Small intestine (tissue), 16 donors: Measurements from ENCODE around the gene RPS16. TPM values are rescaled to one million over a fixed set of nuclear protein-coding genes. Genes with fewer than 3 reads are reported as not detected.

Experiments
- DNase-seq, 2 donors: peaks; one replicate each; pipeline versions ENCODE4 v3.0.0 to v3.0.0-alpha.2; 2013
- FAIRE-seq: peaks from 2 replicates; lab custom pipeline; 2012; peaks lifted over from hg19 to GRCh38; lab: Jason Lieb, UNC
- H3K27ac ChIP-seq, 3 donors: one replicate each; pipeline ENCODE4 v1.5.1; 2013; ENCODE audit warnings: low read length in 2 of 3, mild to moderate bottlenecking in 2 of 3, control low read depth in 1 of 3, inconsistent platforms in 1 of 3, low read depth in 1 of 3, moderate library complexity in 1 of 3
- H3K27me3 ChIP-seq, 3 donors: one replicate each; pipeline ENCODE4 v1.6.1; 2013; ENCODE audit warnings: low read length in 3 of 3, inconsistent platforms in 1 of 3; ENCODE audit not compliant: control insufficient read depth in 3 of 3, insufficient read depth in 3 of 3
- H3K36me3 ChIP-seq, 3 donors: one replicate each; pipeline ENCODE4 v1.6.1; 2013; ENCODE audit warnings: low read length in 3 of 3, inconsistent platforms in 1 of 3, low read depth in 1 of 3, mild to moderate bottlenecking in 1 of 3, moderate library complexity in 1 of 3; ENCODE audit not compliant: control insufficient read depth in 3 of 3, insufficient read depth in 2 of 3
- H3K4me1 ChIP-seq, 3 donors: one replicate each; pipeline ENCODE4 v1.6.1; 2013; ENCODE audit warnings: low read length in 2 of 3, inconsistent platforms in 1 of 3, low read depth in 1 of 3, mild to moderate bottlenecking in 1 of 3, moderate library complexity in 1 of 3; ENCODE audit not compliant: control insufficient read depth in 3 of 3, insufficient read depth in 2 of 3
- H3K4me3 ChIP-seq, 3 donors: one replicate each; pipeline ENCODE4 v1.5.1; 2013; ENCODE audit warnings: low read length in 3 of 3, control low read depth in 1 of 3, inconsistent platforms in 1 of 3, low read depth in 1 of 3, mild to moderate bottlenecking in 1 of 3, moderate library complexity in 1 of 3
- H3K9me3 ChIP-seq, 2 donors: one replicate each; pipeline ENCODE4 v1.6.1; 2013; ENCODE audit warnings: low read depth in 1 of 2, low read length in 1 of 2; ENCODE audit not compliant: control insufficient read depth in 2 of 2, insufficient read depth in 1 of 2
- WGBS, 3 donors: extraction: QIAGEN DNeasy Blood & Tissue Kit; methylation state at CpG; one replicate each; pipeline ENCODE4 v1.1.7; 2013; 5-methylcytosine and 5-hydroxymethylcytosine counted together
- long read RNA-seq, 10 donors: transcript quantifications; one replicate each; lab custom pipeline, GENCODE V29; 2026
- polyA plus RNA-seq, 4 donors: library from polyadenylated mRNA; stranded (reverse) in 3 of 4; unstranded in 1 of 4; fragments of 200-250 nt in 3 of 4; fragments of 120-200 nt in 1 of 4; gene quantifications; one replicate each; pipeline versions ENCODE4 v1.2.1 to v1.2.3, GENCODE V29; 2013
- donor health status: healthy with polysubstance abuse.
- donor health status: control.
- donor health status: control.
- donor health status: Bipolar disorder and iron deficiency.
- donor health status: healthy.

RPS16 gene
- 1,000 to 10,000 TPM; 1,341 to 3,643 (median 2,485) TPM for polyA plus RNA-seq
- long read RNA-seq, donor 1, transcript RPS16-201 (5 exons, 560 nt) = major isoform, 2,499 of 3,427 reads
- long read RNA-seq, donor 1, transcript RPS16-203 (2 exons, 1,035 nt) = minor isoform, 66 of 3,427 reads
- long read RNA-seq, donor 1, transcript RPS16-207 (5 exons, 492 nt) = minor isoform, 56 of 3,427 reads
- long read RNA-seq, donor 1, partial matches to known transcripts = 679 of 3,427 reads
- long read RNA-seq, donor 1, other reads (novel, unspliced or antisense) = 123 of 3,427 reads
- long read RNA-seq, donor 2, transcript RPS16-201 (5 exons, 560 nt) = major isoform, 417 of 561 reads
- long read RNA-seq, donor 2, transcript RPS16-207 (5 exons, 492 nt) = minor isoform, 6 of 561 reads
- long read RNA-seq, donor 2, transcript RPS16-203 (2 exons, 1,035 nt) = minor isoform, 13 of 561 reads
- long read RNA-seq, donor 2, partial matches to known transcripts = 101 of 561 reads
- long read RNA-seq, donor 2, other reads (novel, unspliced or antisense) = 23 of 561 reads
- long read RNA-seq, donor 3, transcript RPS16-207 (5 exons, 492 nt) = minor isoform, 21 of 1,229 reads
- long read RNA-seq, donor 3, transcript RPS16-203 (2 exons, 1,035 nt) = minor isoform, 35 of 1,229 reads
- long read RNA-seq, donor 3, transcript RPS16-201 (5 exons, 560 nt) = major isoform, 793 of 1,229 reads
- long read RNA-seq, donor 3, partial matches to known transcripts = 343 of 1,229 reads
- long read RNA-seq, donor 3, other reads (novel, unspliced or antisense) = 30 of 1,229 reads
- long read RNA-seq, donor 4, transcript RPS16-201 (5 exons, 560 nt) = major isoform, 29 of 37 reads
- long read RNA-seq, donor 4, partial matches to known transcripts = 6 of 37 reads
- long read RNA-seq, donor 4, other reads (novel, unspliced or antisense) = 0 of 37 reads
- long read RNA-seq, donor 5, transcript RPS16-201 (5 exons, 560 nt) = major isoform, 190 of 306 reads
- long read RNA-seq, donor 5, transcript RPS16-203 (2 exons, 1,035 nt) = minor isoform, 8 of 306 reads
- long read RNA-seq, donor 5, partial matches to known transcripts = 105 of 306 reads
- long read RNA-seq, donor 5, other reads (novel, unspliced or antisense) = 0 of 306 reads
- long read RNA-seq, donor 6, transcript RPS16-201 (5 exons, 560 nt) = major isoform, 856 of 1,139 reads
- long read RNA-seq, donor 6, transcript RPS16-203 (2 exons, 1,035 nt) = minor isoform, 26 of 1,139 reads
- long read RNA-seq, donor 6, transcript RPS16-207 (5 exons, 492 nt) = minor isoform, 20 of 1,139 reads
- long read RNA-seq, donor 6, partial matches to known transcripts = 191 of 1,139 reads
- long read RNA-seq, donor 6, other reads (novel, unspliced or antisense) = 43 of 1,139 reads
- long read RNA-seq, donor 7, transcript RPS16-207 (5 exons, 492 nt) = minor isoform, 44 of 2,106 reads
- long read RNA-seq, donor 7, transcript RPS16-201 (5 exons, 560 nt) = major isoform, 1,655 of 2,106 reads
- long read RNA-seq, donor 7, transcript RPS16-203 (2 exons, 1,035 nt) = minor isoform, 31 of 2,106 reads
- long read RNA-seq, donor 7, partial matches to known transcripts = 300 of 2,106 reads
- long read RNA-seq, donor 7, other reads (novel, unspliced or antisense) = 74 of 2,106 reads
- long read RNA-seq, donor 8, transcript RPS16-201 (5 exons, 560 nt) = major isoform, 209 of 252 reads
- long read RNA-seq, donor 8, partial matches to known transcripts = 31 of 252 reads
- long read RNA-seq, donor 8, other reads (novel, unspliced or antisense) = 6 of 252 reads
- long read RNA-seq, donor 9, transcript RPS16-207 (5 exons, 492 nt) = minor isoform, 8 of 336 reads
- long read RNA-seq, donor 9, transcript RPS16-201 (5 exons, 560 nt) = major isoform, 277 of 336 reads
- long read RNA-seq, donor 9, partial matches to known transcripts = 47 of 336 reads
- long read RNA-seq, donor 9, other reads (novel, unspliced or antisense) = 0 of 336 reads
- long read RNA-seq, donor 10, transcript RPS16-203 (2 exons, 1,035 nt) = minor isoform, 28 of 1,490 reads
- long read RNA-seq, donor 10, transcript RPS16-201 (5 exons, 560 nt) = major isoform, 1,113 of 1,490 reads
- long read RNA-seq, donor 10, transcript RPS16-207 (5 exons, 492 nt) = minor isoform, 42 of 1,490 reads
- long read RNA-seq, donor 10, partial matches to known transcripts = 237 of 1,490 reads
- long read RNA-seq, donor 10, other reads (novel, unspliced or antisense) = 68 of 1,490 reads

GRCh38 chr19:39435499-39436349 is at the start of gene RPS16:
RPS16 (minus strand) TSS chr19:39435949; CDS start chr19:39435895, 54 bp downstream.
- FAIRE-seq (no peak), DNase-seq (peak; percentile 98)
- WGBS, 3 donors = 0% methylated on average over 54 to 61 of the region's 61 CpGs
- Histone ChIP-seq H3K4me1 (peaks cover 2 to 19% (median 16%) of the 10 kb centered on the region in 3 donors), H3K36me3 (peaks cover 5 to 38% (median 6%) of the 10 kb centered on the region in 3 donors), H3K4me3 (peak within 1 kb of the TSS; percentile 75 to 97 (median 80)), H3K27ac (peak within 1 kb of the TSS; percentile 72 to 94 (median 83)), H3K27me3 (no peaks in the 10 kb centered on the region), H3K9me3 (no peaks in the 10 kb centered on the region)

GRCh38 chr19:39483141-39483540 is 47.4 kb upstream of the RPS16 start:
- Histone ChIP-seq H3K4me3 (no peak overlapping the region), H3K36me3 (peaks cover 8 to 40% (median 11%) of the 10 kb centered on the region in 3 donors), H3K9me3 (no peaks in the 10 kb centered on the region), H3K4me1 (peaks cover 2 to 10% (median 5%) of the 10 kb centered on the region in 3 donors), H3K27me3 (no peaks in the 10 kb centered on the region), H3K27ac (no peak overlapping the region)
- FAIRE-seq (no peak), DNase-seq (no peak)
- WGBS, 3 donors = 65 to 87% (median 85%) methylated on average over 6 of the region's 6 CpGs

- Histone ChIP-seq H3K4me3 (peak overlapping the region; percentile 96 to 98 (median 96)), H3K36me3 (peaks cover 6 to 26% (median 11%) of the 10 kb centered on the region in 3 donors), H3K27me3 (no peaks in the 10 kb centered on the region), H3K9me3 (no peaks in the 10 kb centered on the region), H3K27ac (no peak overlapping the region), H3K4me1 (peaks cover 2 to 10% (median 5%) of the 10 kb centered on the region in 3 donors)
- whole genome bisulfite sequencing, 3 donors = 66 to 71% (median 70%) methylated on average over 11 of the region's 11 CpGs
- DNase-seq = no peak
- no peak for FAIRE-seq
Measured at GRCh38 chr19:39481676-39482075, 45.9 kb upstream of the RPS16 start.

GRCh38 chr19:39481229-39481545 is 45.4 kb upstream of the RPS16 start:
- WGBS, 3 donors = 0 to 2% (median 0%) methylated on average over 12 of the region's 12 CpGs
- no peak for FAIRE-seq

DNA sequence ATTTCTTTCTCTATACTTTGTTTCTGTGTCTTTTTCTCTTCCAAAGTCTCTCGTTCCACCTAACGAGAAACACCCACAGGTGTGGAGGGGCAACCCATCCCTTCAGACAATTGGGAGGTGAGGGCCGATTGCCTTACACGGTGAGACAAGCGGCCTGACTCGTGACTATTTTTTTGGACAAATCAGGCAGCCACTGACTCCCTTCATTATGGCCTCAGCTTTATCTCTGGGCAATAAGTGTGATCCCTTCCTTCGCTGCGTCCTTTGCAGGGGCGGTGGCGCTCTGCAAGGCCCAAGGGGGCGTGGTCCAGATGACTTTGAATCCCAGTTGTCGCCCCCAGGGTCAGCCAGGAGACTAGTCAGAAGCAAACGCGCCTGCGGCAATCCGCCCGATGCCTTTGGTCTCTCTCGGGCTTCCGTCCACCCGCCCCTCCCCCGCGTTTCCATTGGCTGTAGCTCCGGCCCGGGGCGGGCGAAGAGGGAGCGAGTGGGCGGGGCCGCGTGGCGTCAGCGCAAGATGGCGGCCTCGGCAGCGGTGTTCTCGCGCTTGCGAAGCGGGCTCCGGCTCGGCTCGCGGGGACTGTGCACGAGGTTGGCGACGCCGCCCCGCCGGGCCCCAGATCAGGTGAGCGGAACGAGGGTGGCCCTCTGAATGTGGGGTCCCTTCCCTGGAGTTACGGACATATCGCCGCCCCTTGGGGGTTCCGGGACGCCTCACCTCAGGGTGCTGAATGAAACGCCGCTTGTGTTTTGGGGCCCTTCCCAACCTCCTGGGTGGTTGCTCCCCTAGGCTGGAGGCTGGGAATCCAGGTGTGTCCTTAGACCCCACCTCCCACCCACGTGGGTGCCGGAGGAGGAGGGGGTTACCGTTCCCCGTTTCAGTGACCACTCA is 44.8 kb upstream of the RPS16 start, which contains the start of gene TIMM50:
TIMM50 (plus strand) TSS at position 502 of the 892 bp plus-strand sequence; CDS start at position 518, 16 bp downstream.
- Histone ChIP-seq H3K36me3 (peaks cover 4 to 25% (median 14%) of the 10 kb centered on the region in 3 donors), H3K4me3 (peak within 1 kb of the TSS; percentile 96 to 98 (median 96)), H3K27ac (peak within 1 kb of the TSS; percentile 69 to 86 (median 75)), H3K4me1 (peaks cover 2 to 10% (median 5%) of the 10 kb centered on the region in 3 donors), H3K27me3 (no peaks in the 10 kb centered on the region), H3K9me3 (no peaks in the 10 kb centered on the region)
- 1% methylated on average over 59 to 62 of the region's 62 CpGs for WGBS, 3 donors
- DNase-seq = peak; percentile 95 to 98
- FAIRE-seq = no peak

More at GRCh38 chr19:39481229-39481545, 45.4 kb upstream of the RPS16 start:
- Histone ChIP-seq H3K36me3 (peaks cover 1 to 25% (median 14%) of the 10 kb centered on the region in 3 donors), H3K4me3 (peak overlapping the region; percentile 96 to 98 (median 96)), H3K27me3 (no peaks in the 10 kb centered on the region), H3K4me1 (peaks cover 2 to 10% (median 5%) of the 10 kb centered on the region in 3 donors), H3K9me3 (no peaks in the 10 kb centered on the region), H3K27ac (peak overlapping the region in 2 of 3 donors; percentile 75 to 86)
- no peak for DNase-seq

DNA sequence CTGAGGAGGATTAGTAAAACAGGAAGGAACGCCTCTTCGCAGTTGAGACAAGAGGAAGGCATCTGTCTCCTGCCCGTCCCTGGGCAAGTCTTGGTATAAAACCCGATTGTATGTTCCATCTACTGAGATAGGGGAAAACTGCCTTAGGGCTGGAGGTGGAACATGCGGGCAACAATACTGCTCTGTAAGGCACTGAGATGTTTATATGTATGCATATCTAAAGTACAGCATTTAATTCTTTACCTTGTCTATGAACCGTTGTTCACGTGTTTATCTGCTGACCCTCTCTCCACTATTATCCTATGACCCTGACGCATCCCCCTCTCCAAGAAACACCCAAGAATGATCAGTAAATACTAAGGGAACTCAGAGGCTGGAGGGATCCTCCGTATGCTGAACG is 44.2 kb upstream of the RPS16 start:
- Histone ChIP-seq H3K4me1 (peaks cover 2 to 10% (median 5%) of the 10 kb centered on the region in 3 donors), H3K36me3 (peaks cover 4 to 27% (median 11%) of the 10 kb centered on the region in 3 donors), H3K9me3 (no peaks in the 10 kb centered on the region), H3K4me3 (peak overlapping the region in 2 of 3 donors; percentile 96 to 98), H3K27me3 (no peaks in the 10 kb centered on the region), H3K27ac (peak overlapping the region; percentile 69 to 86 (median 75))
- no peak for FAIRE-seq
- WGBS, 3 donors = 40 to 49% (median 45%) methylated on average over 10 of the region's 10 CpGs
- no peak for DNase-seq
